Kidney (tissue), 14 donors: ENCODE data around the gene REXO5. TPM values are rescaled to one million over a fixed set of nuclear protein-coding genes. Genes with fewer than 3 reads are reported as not detected.
A peak's percentile ranks its signal among the peaks of the same experiment; 100 is the strongest.

ENCODE experiments used
- DNase-seq, 5 donors: peaks; one replicate each; pipeline ENCODE4 v3.0.0-alpha.2; 2013 to 2020
- FAIRE-seq: peaks from 2 replicates; lab custom pipeline; 2012; peaks lifted over from hg19 to GRCh38; lab: Jason Lieb, UNC
- H3K27ac ChIP-seq, 2 donors: one replicate each; pipeline ENCODE4 v1.7.0; 2013; ENCODE audit warnings: low read depth in 2 of 2, low read length in 2 of 2, inconsistent platforms in 1 of 2
- H3K27me3 ChIP-seq: one replicate; pipeline ENCODE4 v1.7.1; 2013; ENCODE audit warnings: low read length, inconsistent platforms; ENCODE audit not compliant: control insufficient read depth, insufficient read depth
- H3K36me3 ChIP-seq, 3 donors: one replicate each; pipeline versions ENCODE4 v1.7.0 to v1.7.1; 2013; ENCODE audit warnings: low read length in 3 of 3, control low read depth in 1 of 3, inconsistent platforms in 1 of 3; ENCODE audit not compliant: insufficient read depth in 3 of 3, control insufficient read depth in 2 of 3
- H3K4me1 ChIP-seq, 3 donors: one replicate each; pipeline versions ENCODE4 v1.7.0 to v1.7.1; 2013; ENCODE audit warnings: low read length in 3 of 3, inconsistent platforms in 1 of 3, low read depth in 1 of 3; ENCODE audit not compliant: control insufficient read depth in 2 of 3, insufficient read depth in 2 of 3
- H3K4me3 ChIP-seq, 3 donors: one replicate each; pipeline versions ENCODE4 v1.7.0 to v1.8.1; 2013; ENCODE audit warnings: low read length in 3 of 3, control low read depth in 1 of 3, inconsistent platforms in 1 of 3
- H3K9ac ChIP-seq, 3 donors: one replicate each; pipeline versions ENCODE4 v1.7.0 to v1.7.1; 2013; ENCODE audit warnings: low read length in 3 of 3, control low read depth in 1 of 3, inconsistent platforms in 1 of 3
- H3K9me3 ChIP-seq, 3 donors: one replicate each; pipeline versions ENCODE4 v1.7.0 to v1.7.1; 2013; ENCODE audit warnings: low read length in 3 of 3, control low read depth in 1 of 3, inconsistent platforms in 1 of 3; ENCODE audit not compliant: control insufficient read depth in 2 of 3, insufficient read depth in 1 of 3
- intact Hi-C: fragments of 100-400 bp; cut with DNase I; formaldehyde crosslinking; loops from one replicate; pipeline ENCODE4 v1.11.1; 2022
- polyA plus RNA-seq: library from polyadenylated mRNA; stranded (reverse); fragments of 350-450 nt; fragmentation: Illumina TruSeq; extraction: RNeasy Lipid Tissue Mini Kit (QIAGEN cat#74804); gene quantifications from one replicate; pipeline ENCODE4 v1.2.3, GENCODE V29; 2014; ENCODE audit warnings: low read depth, low replicate concordance; ENCODE audit not compliant: insufficient read depth
- total RNA-seq: library from RNA; stranded (reverse); fragmentation: NEBNext Ultra II Directional; extraction: Animal tissue kit (Norgen Biotek cat#: 25700); gene quantifications from one replicate; pipeline ENCODE4 v1.2.1, GENCODE V29; 2021
- TF ChIP-seq, protein P1 (sequence below): IDR thresholded peaks from 3 replicates; pipeline ENCODE4 v1.5.1; 2012; ENCODE audit warnings: mild to moderate bottlenecking, moderate library complexity, borderline replicate concordance; ENCODE audit not compliant: insufficient read depth; ENCODE audit errors: extremely low read depth
- donor health status: control.
- donor health status: control.
- donor health status: control.
- donor health status: control.
- donor health status: control.
- donor health status: DM: yes; HTN: yes; CAD: no.
- donor health status: Normal renal cell carcinoma (clear cell type).

Gene REXO5
- total and polyA plus RNA-seq, 2 donors from 2014 or later = 1.6 to 2.1 TPM

GRCh38 chr16:20791923-20792612 is 14.3 kb upstream of the REXO5 start:
- no peak for FAIRE-seq
- DNase-seq = no peak
- no peaks in the 10 kb centered on the region for H3K9me3 ChIP-seq
- TF ChIP-seq, protein P1, sequence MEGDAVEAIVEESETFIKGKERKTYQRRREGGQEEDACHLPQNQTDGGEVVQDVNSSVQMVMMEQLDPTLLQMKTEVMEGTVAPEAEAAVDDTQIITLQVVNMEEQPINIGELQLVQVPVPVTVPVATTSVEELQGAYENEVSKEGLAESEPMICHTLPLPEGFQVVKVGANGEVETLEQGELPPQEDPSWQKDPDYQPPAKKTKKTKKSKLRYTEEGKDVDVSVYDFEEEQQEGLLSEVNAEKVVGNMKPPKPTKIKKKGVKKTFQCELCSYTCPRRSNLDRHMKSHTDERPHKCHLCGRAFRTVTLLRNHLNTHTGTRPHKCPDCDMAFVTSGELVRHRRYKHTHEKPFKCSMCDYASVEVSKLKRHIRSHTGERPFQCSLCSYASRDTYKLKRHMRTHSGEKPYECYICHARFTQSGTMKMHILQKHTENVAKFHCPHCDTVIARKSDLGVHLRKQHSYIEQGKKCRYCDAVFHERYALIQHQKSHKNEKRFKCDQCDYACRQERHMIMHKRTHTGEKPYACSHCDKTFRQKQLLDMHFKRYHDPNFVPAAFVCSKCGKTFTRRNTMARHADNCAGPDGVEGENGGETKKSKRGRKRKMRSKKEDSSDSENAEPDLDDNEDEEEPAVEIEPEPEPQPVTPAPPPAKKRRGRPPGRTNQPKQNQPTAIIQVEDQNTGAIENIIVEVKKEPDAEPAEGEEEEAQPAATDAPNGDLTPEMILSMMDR = no peak
- H3K27me3 ChIP-seq = no peaks in the 10 kb centered on the region
- H3K4me1 ChIP-seq = no peaks in the 10 kb centered on the region
- no peak overlapping the region for H3K27ac ChIP-seq
- peaks cover 0 to 6% (median 5%) of the 10 kb centered on the region in 3 donors for H3K36me3 ChIP-seq
- no peak overlapping the region for H3K4me3 ChIP-seq
- intact Hi-C loops = no loop called here
- H3K9ac ChIP-seq = no peak overlapping the region

- TF ChIP-seq, protein P1 = no peak
- H3K27ac ChIP-seq = no peak overlapping the region
- no peaks in the 10 kb centered on the region for H3K4me1 ChIP-seq
- peaks cover 0 to 17% (median 13%) of the 10 kb centered on the region in 3 donors for H3K36me3 ChIP-seq
- intact Hi-C loops = no loop called here
- no peaks in the 10 kb centered on the region for H3K9me3 ChIP-seq
- no peak overlapping the region for H3K9ac ChIP-seq
- no peaks in the 10 kb centered on the region for H3K27me3 ChIP-seq
- H3K4me3 ChIP-seq = no peak overlapping the region
- DNase-seq = no peak
- FAIRE-seq = no peak
These were observed 8.0 kb upstream of the REXO5 start for GRCh38 chr16:20798364-20798763.

DNA sequence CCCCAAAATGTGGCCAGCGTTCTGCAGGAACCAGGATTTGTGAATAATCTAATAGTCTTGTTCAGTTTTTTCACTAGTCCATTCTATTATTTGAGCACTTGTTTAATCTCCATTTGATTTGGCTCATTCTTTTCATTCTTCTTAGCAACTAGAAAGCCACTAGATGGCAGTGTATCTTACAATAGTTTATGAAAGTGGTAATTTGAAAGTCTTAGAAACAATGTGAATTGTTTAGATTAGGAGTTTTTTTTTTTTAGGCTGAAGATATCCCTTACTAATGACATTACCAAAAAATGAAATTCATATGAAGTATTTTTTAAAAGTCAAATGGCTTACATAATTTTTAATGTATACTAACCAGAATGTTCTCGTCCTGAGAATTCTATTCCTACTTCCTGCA is 6.7 kb upstream of the REXO5 start:
- peak; percentile 97 for FAIRE-seq
- H3K4me1 ChIP-seq = no peaks in the 10 kb centered on the region
- H3K27me3 ChIP-seq = no peaks in the 10 kb centered on the region
- intact Hi-C loops = no loop called here
- H3K36me3 ChIP-seq = peaks cover 0 to 17% (median 13%) of the 10 kb centered on the region in 3 donors
- no peaks in the 10 kb centered on the region for H3K9me3 ChIP-seq
- H3K27ac ChIP-seq = no peak overlapping the region
- DNase-seq = peak in 2 of 5 donors; percentile 4 to 41
- H3K4me3 ChIP-seq = no peak overlapping the region
- TF ChIP-seq, protein P1 = peak; percentile 33
- no peak overlapping the region for H3K9ac ChIP-seq
